Measurements from ENCODE around the gene DQX1. TPM values are rescaled to one million over a fixed set of nuclear protein-coding genes. Genes with fewer than 3 reads are reported as not detected.

The DQX1 gene
- total and polyA plus RNA-seq, 2 of the 8 experiments (the other 6 are each of a cell fraction or from before 2014, with no cell fraction given): 0.76 to 1.1 TPM

DNA sequence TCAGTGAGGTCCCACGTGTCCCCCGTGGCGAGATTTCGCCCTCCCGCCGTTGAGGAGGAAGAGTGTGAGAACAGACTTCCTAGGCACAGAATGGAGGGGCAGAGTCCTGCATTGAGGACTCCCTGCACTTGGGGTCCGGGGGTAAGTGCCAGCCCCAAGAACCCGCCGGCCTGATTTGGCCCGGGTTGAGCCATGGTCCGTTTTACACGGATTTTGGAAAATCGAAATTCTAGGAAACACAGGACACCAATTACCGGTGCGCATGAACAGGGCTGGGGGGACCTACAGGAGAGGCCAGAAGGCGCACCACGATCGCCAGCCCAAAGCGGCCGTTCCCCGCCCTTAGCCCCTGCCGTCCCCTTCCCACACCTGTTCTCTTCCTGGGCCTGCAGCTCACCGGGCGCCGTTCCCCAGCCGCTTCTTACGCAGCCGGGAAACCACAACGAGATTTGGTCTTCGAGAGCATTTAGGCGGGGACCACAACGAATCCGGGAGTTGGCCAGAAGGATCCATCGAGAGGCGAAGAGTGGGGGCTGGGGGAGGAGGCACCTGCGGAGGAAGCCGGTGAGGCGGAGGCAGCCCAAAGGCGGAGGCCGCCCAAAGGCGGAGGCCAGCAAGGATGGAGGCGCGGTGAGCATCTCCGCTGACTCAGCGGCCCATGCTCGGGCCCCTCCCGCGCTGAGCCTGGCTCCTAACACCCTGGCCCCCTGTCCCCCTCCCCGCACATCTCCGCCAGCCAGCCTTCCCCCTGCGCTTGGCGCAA is 12.2 kb downstream of the DQX1 start (continued):
- TF ChIP-seq RNF2 (IDR thresholded peaks at IDR 0.05; ENCODE audit: borderline replicate concordance, low read depth, low read length, missing control alignments, poor library complexity, severe bottlenecking): peak; percentile 100
